ENCODE results near the gene SYVN1. TPM values are rescaled to one million over a fixed set of nuclear protein-coding genes. Genes with fewer than 3 reads are reported as not detected.
A peak's percentile ranks its signal among the peaks of the same experiment; 100 is the strongest.

Gene SYVN1
- total and polyA plus RNA-seq, 2 donors (not counting 1 experiment from before 2014, with no cell fraction given): 187 to 282 TPM

- Histone ChIP-seq H3K27me3 (replicated peaks in 1 of 4; ENCODE audit: control extremely low read depth in 1 of 4, control insufficient read depth in 3 of 4, insufficient read depth in 4 of 4, low read length in 3 of 4) (no peaks in the 10 kb centered on the region), H3K9me3 (ENCODE audit: control extremely low read depth in 1 of 3, control insufficient read depth in 2 of 3, insufficient read depth in 1 of 3, low read length in 2 of 3) (no peaks in the 10 kb centered on the region), H3K4me2 (replicated peaks; ENCODE audit: low read depth, low read length, poor library complexity, severe bottlenecking) (no peak overlapping the region), H2AFZ (ENCODE audit: insufficient read depth, low read depth, low read length, poor library complexity, severe bottlenecking) (no peak overlapping the region), H3K36me3 (replicated peaks in 1 of 2; ENCODE audit: control extremely low read depth in 1 of 2, control insufficient read depth in 1 of 2, extremely low read depth in 1 of 2, insufficient read depth in 2 of 2, low read length in 1 of 2) (peaks cover 0 to 47% of the 10 kb centered on the region in 2 experiments), H3K9ac (ENCODE audit: low read length) (no peak overlapping the region), H4K20me1 (ENCODE audit: control insufficient read depth, insufficient read depth, low read length, poor library complexity, severe bottlenecking) (peaks cover 8% of the 10 kb centered on the region), H3K79me2 (ENCODE audit: control insufficient read depth, insufficient read depth, low read length) (peaks cover 21% of the 10 kb centered on the region), H3K4me3 (ENCODE audit: control extremely low read depth in 1 of 5, extremely low read depth in 1 of 5, insufficient read depth in 1 of 5, low read depth in 2 of 5, low read length in 4 of 5) (no peak overlapping the region), H3K27ac (ENCODE audit: low read length in 2 of 2) (no peak overlapping the region), H3K4me1 (ENCODE audit: control insufficient read depth in 2 of 2, insufficient read depth in 2 of 2, low read length in 2 of 2) (peaks cover 12 to 19% of the 10 kb centered on the region in 2 donors)
- Mint-ChIP-seq H3K27me3 (no peaks in the 10 kb centered on the region), H3K4me3 (peak overlapping the region; percentile 98), H3K9me3 (ENCODE audit: insufficient read depth) (no peaks in the 10 kb centered on the region), H3K27ac (peak overlapping the region; percentile 100), H3K4me1 (peaks cover 28% of the 10 kb centered on the region)
- intact Hi-C loops (cut with micrococcal nuclease): no loop called here
- no peak for TF ChIP-seq CTCF (IDR thresholded peaks at IDR 0.05)
- no peak for TF ChIP-seq EZH2 (IDR thresholded peaks at IDR 0.05; ENCODE audit: borderline replicate concordance, insufficient read depth, low read depth, low read length, poor library complexity, severe bottlenecking)
- DNase-seq: no peak
- POLR2A ChIA-PET: no interaction called here
- 100% methylated on average over 1 of the region's 4 CpGs for WGBS (ENCODE audit: insufficient coverage)
- CTCF ChIA-PET: interaction anchor here (0.8 to 1.3 kb wide), 5 partner anchors 9 to 182 kb away, joined by 3 to 6 read pairs (median 3); partner anchors contain the start of genes FAU and MRPL49
- ATAC-seq (ENCODE audit: low read depth): no peak
Measured at GRCh38 chr11:65085446-65085845, 48.9 kb downstream of the SYVN1 start.

- peak overlapping the region; percentile 91 to 94 for H3K27ac ChIP-seq (ENCODE audit: low read length in 2 of 2)
- POLR2A ChIA-PET: interaction anchor here (0.6 kb wide), 1 partner anchor 10 kb away, joined by 7 read pairs; no protein-coding TSS in a partner anchor
- Mint-ChIP-seq H3K4me1 (peaks cover 28% of the 10 kb centered on the region), H3K27me3 (no peaks in the 10 kb centered on the region), H3K27ac (peak overlapping the region; percentile 100), H3K9me3 (ENCODE audit: insufficient read depth) (no peaks in the 10 kb centered on the region), H3K4me3 (peak overlapping the region; percentile 98)
- peaks cover 8% of the 10 kb centered on the region for H4K20me1 ChIP-seq (ENCODE audit: control insufficient read depth, insufficient read depth, low read length, poor library complexity, severe bottlenecking)
- H3K4me1 ChIP-seq (ENCODE audit: control insufficient read depth in 2 of 2, insufficient read depth in 2 of 2, low read length in 2 of 2): peaks cover 12 to 19% of the 10 kb centered on the region in 2 donors
- H3K79me2 ChIP-seq (ENCODE audit: control insufficient read depth, insufficient read depth, low read length): peaks cover 21% of the 10 kb centered on the region
- ATAC-seq (ENCODE audit: low read depth) (no peak), DNase-seq (no peak)
- H3K9ac ChIP-seq (ENCODE audit: low read length): peak overlapping the region; percentile 86
- no peaks in the 10 kb centered on the region for H3K27me3 ChIP-seq (replicated peaks in 1 of 4; ENCODE audit: control extremely low read depth in 1 of 4, control insufficient read depth in 3 of 4, insufficient read depth in 4 of 4, low read length in 3 of 4)
- 46% methylated on average over 18 of the region's 23 CpGs for WGBS (ENCODE audit: insufficient coverage)
- H3K9me3 ChIP-seq (ENCODE audit: control extremely low read depth in 1 of 3, control insufficient read depth in 2 of 3, insufficient read depth in 1 of 3, low read length in 2 of 3): no peaks in the 10 kb centered on the region
- peak overlapping the region; percentile 98 for H2AFZ ChIP-seq (ENCODE audit: insufficient read depth, low read depth, low read length, poor library complexity, severe bottlenecking)
- CTCF ChIA-PET: interaction anchor here (0.8 to 1.3 kb wide), 5 partner anchors 8 to 183 kb away, joined by 3 to 6 read pairs (median 3); partner anchors contain the start of genes FAU and MRPL49
- peak overlapping the region; percentile 88 for H3K4me2 ChIP-seq (replicated peaks; ENCODE audit: low read depth, low read length, poor library complexity, severe bottlenecking)
- TF ChIP-seq CTCF (IDR thresholded peaks at IDR 0.05): no peak
- TF ChIP-seq EZH2 (IDR thresholded peaks at IDR 0.05; ENCODE audit: borderline replicate concordance, insufficient read depth, low read depth, low read length, poor library complexity, severe bottlenecking): no peak
- H3K4me3 ChIP-seq (ENCODE audit: control extremely low read depth in 1 of 5, extremely low read depth in 1 of 5, insufficient read depth in 1 of 5, low read depth in 2 of 5, low read length in 4 of 5): peak overlapping the region; percentile 61 to 81 (median 76)
- peaks cover 0 to 47% of the 10 kb centered on the region in 2 experiments for H3K36me3 ChIP-seq (replicated peaks in 1 of 2; ENCODE audit: control extremely low read depth in 1 of 2, control insufficient read depth in 1 of 2, extremely low read depth in 1 of 2, insufficient read depth in 2 of 2, low read length in 1 of 2)
- intact Hi-C loops (cut with micrococcal nuclease): loop anchor here (1.0 kb wide), 9 partner anchors 12 to 167 kb away; partner anchors contain the start of genes ARL2, ATG2A, FAU and MRPL49
Measured at GRCh38 chr11:65084598-65085375, 49.5 kb downstream of the SYVN1 start.
